ENCODE data around the gene C1QL1. TPM values are rescaled to one million over a fixed set of nuclear protein-coding genes. Genes with fewer than 3 reads are reported as not detected.

The C1QL1 gene
- total and polyA plus RNA-seq, 2 of the 13 experiments (the other 11 are each of a cell fraction or from before 2014, with no cell fraction given), result 0.11 TPM

DNA sequence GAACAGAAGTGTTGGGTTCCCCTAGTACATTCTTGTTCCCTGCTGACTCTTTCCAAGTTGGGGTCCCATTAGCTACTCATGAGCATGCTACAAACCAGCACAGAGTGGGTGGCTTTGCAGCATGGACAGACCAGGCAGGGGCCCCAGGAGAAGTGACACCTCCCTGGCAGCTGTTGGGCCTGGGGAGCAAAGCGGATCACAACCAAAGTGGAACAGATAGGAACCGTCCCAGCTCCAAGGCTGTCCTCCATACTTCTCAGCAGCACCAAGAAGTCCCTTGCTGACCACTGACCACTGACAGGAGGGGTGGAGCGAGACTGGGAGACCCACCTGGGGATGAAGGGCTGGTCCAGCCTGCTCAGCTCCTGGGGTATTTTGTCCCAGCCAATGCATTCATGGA, 40.4 kb downstream of the C1QL1 start:
- CTCF ChIA-PET (ENCODE audit: low intra/inter-chr PET ratio, low total read pairs), result no interaction called here
- BruUV-seq (replicated peaks), result no TSS peak
- DNase-seq (ENCODE audit: low spot score) (no peak), FAIRE-seq (no peak), ATAC-seq (no peak)
- no peaks in the 10 kb centered on the region for H4K20me1 ChIP-seq (ENCODE audit: insufficient read depth, low read length)
- peaks cover 6% of the 10 kb centered on the region for H3K4me1 ChIP-seq (ENCODE audit: insufficient read depth, low read length)
- H2AFZ ChIP-seq (ENCODE audit: low read length), result no peak overlapping the region
- no peaks in the 10 kb centered on the region for H3K79me2 ChIP-seq (ENCODE audit: insufficient read depth, low read length)
- WGBS (ENCODE audit: low lambda C conversion rate), result 96% methylated on average over 3 of the region's 3 CpGs
- no peak overlapping the region for H3K9ac ChIP-seq (ENCODE audit: insufficient read depth, low read depth, low read length)
- H3K4me2 ChIP-seq (ENCODE audit: low read depth, low read length), result no peak overlapping the region
- H3K4me3 ChIP-seq (replicated peaks in 1 of 3; ENCODE audit: insufficient read depth in 1 of 3, low read depth in 2 of 3, low read length in 3 of 3), result no peak overlapping the region
- H3K27ac ChIP-seq (ENCODE audit: extremely low read length, insufficient read depth, low read length), result no peak overlapping the region
- intact Hi-C loops (cut with micrococcal nuclease; ENCODE audit: unreplicated experiment), result no loop called here
- peaks cover 2 to 6% of the 10 kb centered on the region in 2 experiments; a peak in 3 of 5 replicates for H3K27me3 ChIP-seq (ENCODE audit: control insufficient read depth in 1 of 2, insufficient read depth in 2 of 2, low read length in 2 of 2)
- H3K9me3 ChIP-seq (ENCODE audit: low read length), result no peaks in the 10 kb centered on the region
- in situ Hi-C loops (cut with HindIII; ENCODE audit: extremely low pct_ligation_motif_present, low pct_unique_long_range_greater_than_20kb), result loop anchor here (10.0 kb wide), 1 partner anchor 177 kb away; no protein-coding TSS in a partner anchor
- H3K36me3 ChIP-seq (replicated peaks in 1 of 2; ENCODE audit: control insufficient read depth in 1 of 2, insufficient read depth in 2 of 2, low read length in 2 of 2), result peaks cover 46 to 70% of the 10 kb centered on the region in 2 experiments
- POLR2A ChIA-PET, result no interaction called here
- no peak for TF ChIP-seq ZNF143 (CRISPR knock-in tag; IDR thresholded peaks at IDR 0.05)
- no peak for TF ChIP-seq ZNF570 (CRISPR knock-in tag; IDR thresholded peaks at IDR 0.05; ENCODE audit: borderline replicate concordance)
- TF ChIP-seq, protein P1, sequence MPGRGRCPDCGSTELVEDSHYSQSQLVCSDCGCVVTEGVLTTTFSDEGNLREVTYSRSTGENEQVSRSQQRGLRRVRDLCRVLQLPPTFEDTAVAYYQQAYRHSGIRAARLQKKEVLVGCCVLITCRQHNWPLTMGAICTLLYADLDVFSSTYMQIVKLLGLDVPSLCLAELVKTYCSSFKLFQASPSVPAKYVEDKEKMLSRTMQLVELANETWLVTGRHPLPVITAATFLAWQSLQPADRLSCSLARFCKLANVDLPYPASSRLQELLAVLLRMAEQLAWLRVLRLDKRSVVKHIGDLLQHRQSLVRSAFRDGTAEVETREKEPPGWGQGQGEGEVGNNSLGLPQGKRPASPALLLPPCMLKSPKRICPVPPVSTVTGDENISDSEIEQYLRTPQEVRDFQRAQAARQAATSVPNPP (CRISPR knock-in tag; IDR thresholded peaks at IDR 0.05), result no peak
- no peak for TF ChIP-seq SOX5 (CRISPR knock-in tag; IDR thresholded peaks at IDR 0.05; ENCODE audit: borderline replicate concordance)
- TF ChIP-seq ZNF761 (CRISPR knock-in tag; conservative IDR thresholded peaks at IDR 0.05), result no peak
- no peak for TF ChIP-seq ZNF263 (CRISPR knock-in tag; IDR thresholded peaks at IDR 0.05)
- TF ChIP-seq PAF1 (CRISPR knock-in tag; IDR thresholded peaks at IDR 0.05), result no peak
- TF ChIP-seq MIER2 (CRISPR knock-in tag; IDR thresholded peaks at IDR 0.05), result no peak
- no peak for TF ChIP-seq HMG20B (CRISPR knock-in tag; conservative IDR thresholded peaks at IDR 0.05)
- TF ChIP-seq ZNF230 (CRISPR knock-in tag; IDR thresholded peaks at IDR 0.05), result no peak
- no peak for TF ChIP-seq ZNF496 (CRISPR knock-in tag; IDR thresholded peaks at IDR 0.05; ENCODE audit: insufficient replicate concordance)
- TF ChIP-seq ARNT (IDR thresholded peaks at IDR 0.05), result no peak
- no peak for TF ChIP-seq ZNF883 (CRISPR knock-in tag; IDR thresholded peaks at IDR 0.05; ENCODE audit: not compliant biosample characterization)
- TF ChIP-seq, protein P2, sequence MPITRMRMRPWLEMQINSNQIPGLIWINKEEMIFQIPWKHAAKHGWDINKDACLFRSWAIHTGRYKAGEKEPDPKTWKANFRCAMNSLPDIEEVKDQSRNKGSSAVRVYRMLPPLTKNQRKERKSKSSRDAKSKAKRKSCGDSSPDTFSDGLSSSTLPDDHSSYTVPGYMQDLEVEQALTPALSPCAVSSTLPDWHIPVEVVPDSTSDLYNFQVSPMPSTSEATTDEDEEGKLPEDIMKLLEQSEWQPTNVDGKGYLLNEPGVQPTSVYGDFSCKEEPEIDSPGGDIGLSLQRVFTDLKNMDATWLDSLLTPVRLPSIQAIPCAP (CRISPR knock-in tag; IDR thresholded peaks at IDR 0.05; ENCODE audit: low read depth), result no peak
- TF ChIP-seq TOE1 (CRISPR knock-in tag; IDR thresholded peaks at IDR 0.05), result no peak
- no peak for TF ChIP-seq AGO1 (IDR thresholded peaks at IDR 0.05; ENCODE audit: low read depth, low read length, poor library complexity, severe bottlenecking)
- TF ChIP-seq, protein P3, sequence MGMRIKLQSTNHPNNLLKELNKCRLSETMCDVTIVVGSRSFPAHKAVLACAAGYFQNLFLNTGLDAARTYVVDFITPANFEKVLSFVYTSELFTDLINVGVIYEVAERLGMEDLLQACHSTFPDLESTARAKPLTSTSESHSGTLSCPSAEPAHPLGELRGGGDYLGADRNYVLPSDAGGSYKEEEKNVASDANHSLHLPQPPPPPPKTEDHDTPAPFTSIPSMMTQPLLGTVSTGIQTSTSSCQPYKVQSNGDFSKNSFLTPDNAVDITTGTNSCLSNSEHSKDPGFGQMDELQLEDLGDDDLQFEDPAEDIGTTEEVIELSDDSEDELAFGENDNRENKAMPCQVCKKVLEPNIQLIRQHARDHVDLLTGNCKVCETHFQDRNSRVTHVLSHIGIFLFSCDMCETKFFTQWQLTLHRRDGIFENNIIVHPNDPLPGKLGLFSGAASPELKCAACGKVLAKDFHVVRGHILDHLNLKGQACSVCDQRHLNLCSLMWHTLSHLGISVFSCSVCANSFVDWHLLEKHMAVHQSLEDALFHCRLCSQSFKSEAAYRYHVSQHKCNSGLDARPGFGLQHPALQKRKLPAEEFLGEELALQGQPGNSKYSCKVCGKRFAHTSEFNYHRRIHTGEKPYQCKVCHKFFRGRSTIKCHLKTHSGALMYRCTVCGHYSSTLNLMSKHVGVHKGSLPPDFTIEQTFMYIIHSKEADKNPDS (CRISPR knock-in tag; IDR thresholded peaks at IDR 0.05), result no peak

All from HepG2 (cell line).